Hepatocyte (in vitro differentiated cells): ENCODE measurements around the gene CELA2A.

Experiments
- EZH2 ChIP-seq: fragments of 200-600 bp; sonication (generic); IDR thresholded peaks from 2 replicates; pipeline ENCODE4 v1.6.1; 2016; ENCODE audit warnings: antibody characterized with exemption, mild to moderate bottlenecking, borderline replicate concordance
- EZH2phosphoT487 ChIP-seq: fragments of 200-600 bp; sonication (generic); IDR thresholded peaks from one replicate; pipeline ENCODE4 v1.6.1; 2018; ENCODE audit warnings: antibody characterized with exemption, mild to moderate bottlenecking, low read depth, moderate library complexity; ENCODE audit not compliant: unreplicated experiment, severe bottlenecking
- TF ChIP-seq, protein P1 (sequence below): fragments of 200-600 bp; sonication (generic); IDR thresholded peaks from 2 replicates; pipeline ENCODE4 v1.5.1; 2016; ENCODE audit warnings: antibody characterized with exemption, mild to moderate bottlenecking; ENCODE audit not compliant: poor library complexity

DNA sequence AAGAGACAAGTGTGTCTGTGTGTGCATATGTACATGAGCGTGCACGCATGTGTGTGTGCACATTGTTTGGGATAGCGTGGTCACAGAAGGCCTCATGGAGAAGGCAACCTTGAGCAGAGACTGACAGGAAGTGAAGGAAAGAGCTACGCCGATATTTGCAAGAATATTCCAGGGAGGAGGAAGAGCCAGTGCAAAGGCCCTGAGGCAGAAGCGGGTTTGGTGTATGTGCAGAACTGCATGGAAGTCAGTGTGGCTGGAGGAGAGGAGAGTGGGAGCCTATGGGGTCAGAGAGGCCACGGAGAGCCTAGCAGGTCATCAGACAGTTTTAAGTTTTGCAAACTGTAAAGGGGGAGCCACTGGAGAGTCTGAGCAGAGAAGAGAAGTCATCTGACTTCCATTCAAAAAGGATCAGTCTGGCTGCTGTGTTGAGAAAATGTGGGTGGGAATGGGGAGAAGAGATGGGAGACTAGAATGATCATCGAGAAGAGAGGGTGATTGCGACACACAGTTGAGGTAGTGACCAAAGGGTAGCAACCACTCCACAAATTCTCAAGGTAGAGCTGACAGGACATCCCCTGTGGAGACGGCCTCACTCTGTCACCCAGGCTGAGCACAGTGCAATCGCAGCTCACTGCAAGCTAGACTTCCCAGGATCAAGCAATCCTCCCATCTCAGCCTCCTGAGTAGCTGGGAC lies 23.3 kb downstream of the CELA2A start:
- no peak for TF ChIP-seq EZH2phosphoT487
- TF ChIP-seq EZH2 = no peak
- TF ChIP-seq, protein P1, sequence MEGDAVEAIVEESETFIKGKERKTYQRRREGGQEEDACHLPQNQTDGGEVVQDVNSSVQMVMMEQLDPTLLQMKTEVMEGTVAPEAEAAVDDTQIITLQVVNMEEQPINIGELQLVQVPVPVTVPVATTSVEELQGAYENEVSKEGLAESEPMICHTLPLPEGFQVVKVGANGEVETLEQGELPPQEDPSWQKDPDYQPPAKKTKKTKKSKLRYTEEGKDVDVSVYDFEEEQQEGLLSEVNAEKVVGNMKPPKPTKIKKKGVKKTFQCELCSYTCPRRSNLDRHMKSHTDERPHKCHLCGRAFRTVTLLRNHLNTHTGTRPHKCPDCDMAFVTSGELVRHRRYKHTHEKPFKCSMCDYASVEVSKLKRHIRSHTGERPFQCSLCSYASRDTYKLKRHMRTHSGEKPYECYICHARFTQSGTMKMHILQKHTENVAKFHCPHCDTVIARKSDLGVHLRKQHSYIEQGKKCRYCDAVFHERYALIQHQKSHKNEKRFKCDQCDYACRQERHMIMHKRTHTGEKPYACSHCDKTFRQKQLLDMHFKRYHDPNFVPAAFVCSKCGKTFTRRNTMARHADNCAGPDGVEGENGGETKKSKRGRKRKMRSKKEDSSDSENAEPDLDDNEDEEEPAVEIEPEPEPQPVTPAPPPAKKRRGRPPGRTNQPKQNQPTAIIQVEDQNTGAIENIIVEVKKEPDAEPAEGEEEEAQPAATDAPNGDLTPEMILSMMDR = no peak
